HepG2 (cell line): ENCODE data around the gene PNMA8C. TPM values are rescaled to one million over a fixed set of nuclear protein-coding genes. Genes with fewer than 3 reads are reported as not detected.

Experiments used
- ATF7 ChIP-seq, 2 experiments: fragments of 450-650 bp in 1 of 2; sonication (generic) in 1 of 2; formaldehyde crosslinking in 1 of 2; IDR thresholded peaks; 2 replicates each; pipeline versions ENCODE4 v1.4.0 to v1.6.1; 2016 to 2020; ENCODE audit warnings: antibody characterized with exemption in 1 of 2, mild to moderate bottlenecking in 1 of 2, missing genetic modification reagents in 1 of 2
- CBFB ChIP-seq: sonication (generic); formaldehyde crosslinking; IDR thresholded peaks from 2 replicates; pipeline ENCODE4 v1.4.0; 2020; ENCODE audit warnings: missing genetic modification reagents
- CREB1 ChIP-seq, 2 experiments: fragments of 450-650 bp in 1 of 2; IDR thresholded peaks; 2 replicates each; pipeline ENCODE4 v1.6.1; 2016 to 2017; ENCODE audit warnings: control low read depth in 1 of 2, mild to moderate bottlenecking in 1 of 2, missing compliant biosample characterization in 1 of 2, missing genetic modification characterization in 1 of 2
- CSRNP1 ChIP-seq: sonication (generic); formaldehyde crosslinking; IDR thresholded peaks from 2 replicates; pipeline ENCODE4 v1.8.1; 2023; ENCODE audit warnings: mild to moderate bottlenecking, missing genetic modification reagents
- ETV5 ChIP-seq: IDR thresholded peaks from 2 replicates; pipeline ENCODE4 v1.6.1; 2018; ENCODE audit warnings: missing biosample characterization, missing genetic modification reagents, inconsistent platforms, borderline replicate concordance
- FOSL1 ChIP-seq: sonication (generic); formaldehyde crosslinking; IDR thresholded peaks from 2 replicates; pipeline ENCODE4 v1.9.0; 2021; ENCODE audit warnings: missing genetic modification reagents, borderline replicate concordance
- GABPB1 ChIP-seq: IDR thresholded peaks from 2 replicates; pipeline ENCODE4 v1.6.1; 2016; ENCODE audit warnings: mild to moderate bottlenecking, missing genetic modification reagents, moderate library complexity, missing compliant biosample characterization
- NPAS2 ChIP-seq: sonication (generic); formaldehyde crosslinking; IDR thresholded peaks from 2 replicates; pipeline ENCODE4 v1.8.0; 2022; ENCODE audit warnings: mild to moderate bottlenecking, missing genetic modification reagents, borderline replicate concordance
- RAD51 ChIP-seq: fragments of 450-650 bp; IDR thresholded peaks from 2 replicates; pipeline ENCODE4 v1.6.1; 2016; ENCODE audit warnings: borderline replicate concordance
- RFX1 ChIP-seq: fragments of 450-650 bp; IDR thresholded peaks from 2 replicates; pipeline ENCODE4 v1.6.1; 2017
- RFXAP ChIP-seq: sonication (generic); formaldehyde crosslinking; IDR thresholded peaks from 2 replicates; pipeline ENCODE4 v1.4.0; 2020; ENCODE audit warnings: missing genetic modification reagents, borderline replicate concordance
- ZBTB38 ChIP-seq: sonication (generic); formaldehyde crosslinking; IDR thresholded peaks from 2 replicates; pipeline ENCODE4 v1.5.1; 2020; ENCODE audit warnings: mild to moderate bottlenecking, missing genetic modification reagents
- ZBTB49 ChIP-seq: sonication (generic); formaldehyde crosslinking; IDR thresholded peaks from 2 replicates; pipeline ENCODE4 v1.4.0; 2020; ENCODE audit warnings: missing genetic modification reagents, borderline replicate concordance
- ZMYM3 ChIP-seq: sonication (generic); formaldehyde crosslinking; IDR thresholded peaks from 2 replicates; pipeline ENCODE4 v1.5.1; 2020; ENCODE audit warnings: mild to moderate bottlenecking, missing genetic modification reagents
- ZNF264 ChIP-seq: sonication (generic); formaldehyde crosslinking; IDR thresholded peaks from 2 replicates; pipeline ENCODE4 v1.4.0; 2020; ENCODE audit warnings: missing genetic modification reagents
- ZNF597 ChIP-seq: sonication (generic); formaldehyde crosslinking; IDR thresholded peaks from 2 replicates; pipeline ENCODE4 v1.5.0; 2020; ENCODE audit warnings: missing genetic modification reagents
- polyA plus RNA-seq, 8 experiments: library from polyadenylated mRNA; depleted of rRNA in 3 of 8; stranded (reverse) in 7 of 8; unstranded in 1 of 8; fragments of >200 nt; fragmentation: Illumina TruSeq in 4 of 8; extraction: Trizol in 4 of 8; gene quantifications; 2 replicates each; pipeline versions ENCODE4 v1.2.1 to v1.2.3, GENCODE V29; 2011 to 2016; ENCODE audit warnings: low read depth in 4 of 8, missing spikeins in 1 of 8, mixed read lengths in 1 of 8; ENCODE audit not compliant: insufficient read depth in 1 of 8
- total RNA-seq, 5 experiments: library from RNA; depleted of rRNA; stranded (reverse); fragments of >200 nt; fragmentation: Illumina TruSeq; extraction: Trizol; gene quantifications; 2 replicates each; pipeline ENCODE4 v1.2.3, GENCODE V29; 2016; ENCODE audit warnings: low read depth in 1 of 5

The PNMA8C gene
- total and polyA plus RNA-seq, 2 of the 13 experiments (the other 11 are each of a cell fraction or from before 2014, with no cell fraction given): not detected

GRCh38 chr19:46428239-46429135 is at the start of gene PNMA8C (continued):
- peak; percentile 18; the same call in 1 of the 2 replicates for TF ChIP-seq RFX1
- peak; percentile 95 for TF ChIP-seq ATF7 (IDR thresholded peaks at IDR 0.05)
- no peak for TF ChIP-seq ATF7 (CRISPR knock-in tag; IDR thresholded peaks at IDR 0.05)
- no peak for TF ChIP-seq ZMYM3 (CRISPR knock-in tag)
- TF ChIP-seq RAD51: no peak
- peak; percentile 27; the same call in 1 of the 2 replicates for TF ChIP-seq GABPB1
- peak; percentile 96 for TF ChIP-seq CREB1 (IDR thresholded peaks at IDR 0.05)
- TF ChIP-seq CREB1 (CRISPR knock-in tag; IDR thresholded peaks at IDR 0.05): no peak
- no peak for TF ChIP-seq FOSL1
- TF ChIP-seq CSRNP1 (CRISPR knock-in tag): no peak
- TF ChIP-seq RFXAP (CRISPR knock-in tag): no peak
- no peak for TF ChIP-seq ZBTB49 (CRISPR knock-in tag)
- TF ChIP-seq ZNF597 (CRISPR knock-in tag): no peak
- no peak for TF ChIP-seq CBFB (CRISPR knock-in tag)
- no peak for TF ChIP-seq ETV5 (CRISPR knock-in tag)
- no peak for TF ChIP-seq ZNF264 (CRISPR knock-in tag)
- TF ChIP-seq ZBTB38 (CRISPR knock-in tag): peak; percentile 19; the same call in 1 of the 2 replicates
- no peak for TF ChIP-seq NPAS2 (CRISPR knock-in tag)
